ENCODE data around the gene LDLRAD4. TPM values are rescaled to one million over a fixed set of nuclear protein-coding genes. Genes with fewer than 3 reads are reported as not detected.

Gene LDLRAD4
- total RNA-seq, 4 donors from 2014 or later = 20.4 to 40.4 (median 35.3) TPM

DNA sequence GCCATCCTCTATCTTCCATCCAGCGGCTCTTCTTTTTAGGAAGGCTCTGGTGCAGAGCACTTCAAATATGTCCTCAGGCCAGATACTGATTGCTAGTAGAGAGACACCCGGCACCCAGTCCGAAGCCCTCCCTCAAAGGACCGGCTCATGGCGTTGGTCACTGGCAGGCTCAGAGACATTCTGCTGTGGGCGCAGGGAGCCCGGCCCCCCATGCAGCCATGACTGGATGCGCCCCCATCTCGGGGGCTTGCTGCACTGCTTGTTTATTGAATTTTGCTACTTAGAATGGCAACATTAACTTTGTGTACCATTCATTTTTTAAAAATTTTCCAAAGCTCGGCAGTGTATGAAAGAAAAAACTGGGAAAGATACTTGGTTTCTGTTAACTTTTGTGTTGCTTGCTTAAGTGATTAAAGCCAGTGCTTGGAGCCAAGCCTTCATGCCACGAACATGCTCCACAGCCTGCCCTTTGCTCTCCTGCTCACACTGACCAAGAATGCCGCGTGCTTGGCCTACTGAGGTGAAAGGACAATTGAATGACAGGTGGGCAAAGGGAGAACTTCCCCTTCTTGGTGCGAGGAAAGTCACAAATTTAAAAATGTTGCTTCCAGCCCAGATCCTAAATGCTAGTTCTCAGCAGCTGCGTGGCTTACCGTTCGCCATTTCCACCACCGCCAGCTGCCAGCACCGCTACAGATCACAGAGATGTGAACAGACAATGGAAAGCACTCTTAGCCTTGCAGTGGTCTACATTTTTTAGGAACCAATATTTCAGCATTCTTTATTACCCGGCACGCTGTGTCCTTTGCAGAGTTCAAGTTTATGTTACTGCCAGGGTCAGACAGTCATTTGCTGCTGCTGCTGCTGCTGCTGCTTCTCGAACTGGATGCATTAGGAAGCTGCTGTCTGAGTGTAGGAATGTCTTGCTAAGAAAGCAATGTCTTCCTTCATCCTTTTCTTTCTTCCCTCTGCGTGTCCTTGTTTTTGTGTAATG lies 431.1 kb downstream of the LDLRAD4 start:
- Histone ChIP-seq H3K9me3 (no peaks in the 10 kb centered on the region), H3K36me3 (peaks cover 7 to 31% (median 16%) of the 10 kb centered on the region in 4 donors), H3K4me1 (peaks cover 0 to 13% (median 7%) of the 10 kb centered on the region in 4 donors), H3K27ac (replicated peaks in 1 of 4) (no peak overlapping the region), H3K4me3 (no peak overlapping the region), H3K27me3 (no peaks in the 10 kb centered on the region)
- DNase-seq (ENCODE audit: extremely low spot score) = no peak
- 88% methylated on average over 23 of the region's 23 CpGs for WGBS
- intact Hi-C loops (cut with DNase I) = no loop called here
- TF ChIP-seq EP300 (IDR thresholded peaks at IDR 0.05) (no peak), POLR2AphosphoS5 (IDR thresholded peaks at IDR 0.05) (no peak), POLR2A (IDR thresholded peaks at IDR 0.05; ENCODE audit: low read depth) (no peak)
- TF ChIP-seq, protein P1, sequence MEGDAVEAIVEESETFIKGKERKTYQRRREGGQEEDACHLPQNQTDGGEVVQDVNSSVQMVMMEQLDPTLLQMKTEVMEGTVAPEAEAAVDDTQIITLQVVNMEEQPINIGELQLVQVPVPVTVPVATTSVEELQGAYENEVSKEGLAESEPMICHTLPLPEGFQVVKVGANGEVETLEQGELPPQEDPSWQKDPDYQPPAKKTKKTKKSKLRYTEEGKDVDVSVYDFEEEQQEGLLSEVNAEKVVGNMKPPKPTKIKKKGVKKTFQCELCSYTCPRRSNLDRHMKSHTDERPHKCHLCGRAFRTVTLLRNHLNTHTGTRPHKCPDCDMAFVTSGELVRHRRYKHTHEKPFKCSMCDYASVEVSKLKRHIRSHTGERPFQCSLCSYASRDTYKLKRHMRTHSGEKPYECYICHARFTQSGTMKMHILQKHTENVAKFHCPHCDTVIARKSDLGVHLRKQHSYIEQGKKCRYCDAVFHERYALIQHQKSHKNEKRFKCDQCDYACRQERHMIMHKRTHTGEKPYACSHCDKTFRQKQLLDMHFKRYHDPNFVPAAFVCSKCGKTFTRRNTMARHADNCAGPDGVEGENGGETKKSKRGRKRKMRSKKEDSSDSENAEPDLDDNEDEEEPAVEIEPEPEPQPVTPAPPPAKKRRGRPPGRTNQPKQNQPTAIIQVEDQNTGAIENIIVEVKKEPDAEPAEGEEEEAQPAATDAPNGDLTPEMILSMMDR (IDR thresholded peaks at IDR 0.05) = no peak

DNA sequence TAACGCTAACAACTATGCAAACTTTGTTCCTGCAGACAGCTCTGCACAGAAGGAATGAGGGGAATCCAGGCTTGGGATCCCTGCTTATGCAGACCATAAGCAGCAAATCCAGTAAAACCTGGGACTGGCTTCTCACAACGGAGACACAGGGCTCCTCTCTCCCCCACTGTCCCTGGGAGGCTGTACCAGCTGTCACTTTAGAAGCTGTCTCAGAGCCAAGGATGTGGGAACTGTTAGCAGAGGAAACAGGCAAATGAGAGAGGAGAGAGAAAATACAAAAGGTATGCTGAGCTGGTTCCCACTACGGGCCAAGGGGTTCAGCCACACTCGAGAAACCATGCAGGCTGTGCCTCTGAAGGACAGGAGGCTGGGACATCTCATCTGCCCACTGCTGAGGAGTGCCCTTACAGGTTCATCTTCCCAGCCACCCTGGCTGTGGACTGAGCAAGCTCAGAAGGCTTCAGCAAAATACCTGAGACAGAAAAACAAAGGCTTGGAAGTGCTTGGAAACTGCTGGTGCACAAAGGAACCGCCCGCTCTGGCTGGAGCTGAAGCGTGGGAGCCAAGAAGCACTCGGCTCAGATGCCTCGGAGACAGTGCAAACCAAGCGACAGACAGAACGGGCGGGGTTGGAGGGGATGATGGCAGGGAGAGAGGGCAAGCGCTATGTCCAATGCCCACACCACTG lies 435.3 kb downstream of the LDLRAD4 start:
- TF ChIP-seq, protein P1 (IDR thresholded peaks at IDR 0.05) = no peak
- TF ChIP-seq POLR2A (IDR thresholded peaks at IDR 0.05; ENCODE audit: low read depth) (no peak), EP300 (IDR thresholded peaks at IDR 0.05) (no peak)
- Histone ChIP-seq H3K36me3 (no peaks in the 10 kb centered on the region), H3K27me3 (no peaks in the 10 kb centered on the region), H3K4me1 (peaks cover 9 to 21% (median 18%) of the 10 kb centered on the region in 4 donors), H3K4me3 (no peak overlapping the region), H3K27ac (replicated peaks in 1 of 4) (no peak overlapping the region), H3K9me3 (no peaks in the 10 kb centered on the region)
- WGBS = 39% methylated on average over 13 of the region's 13 CpGs
- intact Hi-C loops (cut with DNase I) = no loop called here
- DNase-seq (ENCODE audit: extremely low spot score) = no peak

DNA sequence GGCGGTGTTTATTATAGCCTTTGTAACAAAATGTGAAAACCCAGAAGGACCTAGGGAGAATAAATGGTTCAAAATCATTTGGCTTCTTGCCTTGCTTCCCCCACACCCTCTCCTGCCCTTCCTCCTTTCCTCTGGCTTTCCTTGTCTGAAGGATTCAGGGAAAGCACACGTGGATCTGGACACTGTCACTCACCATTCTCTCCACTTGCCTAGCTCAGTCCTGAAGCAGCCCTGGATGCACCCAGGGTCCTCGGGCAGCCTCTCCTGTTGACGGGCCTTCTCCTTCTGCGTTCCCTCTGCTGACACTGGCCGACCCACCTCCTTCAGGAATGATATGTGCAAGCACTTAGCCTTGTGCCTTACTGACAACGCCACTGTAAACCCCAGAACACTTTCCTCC lies 439.4 kb downstream of the LDLRAD4 start:
- Histone ChIP-seq H3K27ac (replicated peaks in 1 of 4) (peak overlapping the region in 1 of 4 donors; percentile 36), H3K36me3 (no peaks in the 10 kb centered on the region), H3K4me1 (peaks cover 30 to 47% (median 39%) of the 10 kb centered on the region in 4 donors), H3K27me3 (no peaks in the 10 kb centered on the region), H3K4me3 (no peak overlapping the region), H3K9me3 (no peaks in the 10 kb centered on the region)
- no peak for TF ChIP-seq POLR2A (IDR thresholded peaks at IDR 0.05; ENCODE audit: low read depth)
- TF ChIP-seq, protein P1 (IDR thresholded peaks at IDR 0.05) = no peak
- no peak for TF ChIP-seq POLR2AphosphoS5 (IDR thresholded peaks at IDR 0.05)
- no peak for TF ChIP-seq EP300 (IDR thresholded peaks at IDR 0.05)
- intact Hi-C loops (cut with DNase I) = no loop called here
- no peak for DNase-seq (ENCODE audit: extremely low spot score)
- WGBS = 31% methylated on average over 7 of the region's 7 CpGs

DNA sequence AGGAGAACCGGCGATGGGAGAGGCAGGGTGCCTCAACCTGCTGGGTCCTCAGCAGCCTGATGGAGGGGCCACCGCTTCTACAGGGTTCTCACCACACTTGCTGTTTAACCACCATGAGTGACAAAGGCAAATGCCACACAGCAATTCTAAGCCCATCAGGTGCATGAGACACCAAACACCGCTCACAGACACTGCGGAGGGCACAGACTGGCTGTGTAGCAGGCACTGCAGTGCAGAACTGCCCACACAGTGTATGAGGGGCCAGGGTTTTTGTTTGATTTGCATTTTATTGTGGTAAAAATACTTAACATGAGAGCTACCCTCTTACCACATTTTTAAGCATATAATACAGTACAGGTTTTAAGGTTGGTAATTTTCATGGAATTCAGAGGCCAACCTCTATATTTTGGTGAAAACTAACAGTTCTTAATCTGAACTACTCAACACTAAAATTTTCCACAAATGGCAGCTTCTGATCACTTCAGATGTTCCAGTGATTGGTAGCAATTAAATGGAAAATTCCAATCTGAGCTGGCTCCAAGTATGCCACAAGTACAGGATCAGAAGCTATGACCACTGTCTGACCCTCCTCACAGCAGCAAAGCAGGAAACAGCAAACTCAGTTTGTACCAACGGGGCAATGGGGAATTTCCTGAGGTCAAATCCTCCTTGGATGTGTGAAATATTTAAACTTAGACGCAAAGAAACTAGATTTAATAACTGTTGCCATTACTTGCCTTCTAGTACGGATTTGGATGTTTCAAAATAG lies 440.1 kb downstream of the LDLRAD4 start:
- 73% methylated on average over 7 of the region's 8 CpGs for WGBS
- no peak for DNase-seq (ENCODE audit: extremely low spot score)
- intact Hi-C loops (cut with DNase I) = no loop called here
- Histone ChIP-seq H3K9me3 (no peaks in the 10 kb centered on the region), H3K36me3 (peaks cover 0 to 4% (median 3%) of the 10 kb centered on the region in 4 donors), H3K4me3 (no peak overlapping the region), H3K27me3 (no peaks in the 10 kb centered on the region), H3K27ac (replicated peaks in 1 of 4) (peak overlapping the region in 2 of 4 donors; percentile 15 to 36), H3K4me1 (peaks cover 30 to 46% (median 38%) of the 10 kb centered on the region in 4 donors)
- TF ChIP-seq EP300 (IDR thresholded peaks at IDR 0.05) = no peak
- TF ChIP-seq, protein P1 (IDR thresholded peaks at IDR 0.05) = no peak
- no peak for TF ChIP-seq POLR2A (IDR thresholded peaks at IDR 0.05; ENCODE audit: low read depth)
- no peak for TF ChIP-seq POLR2AphosphoS5 (IDR thresholded peaks at IDR 0.05)
